Measurements from ENCODE around the gene GPR156.

The GPR156 gene

GRCh38 chr3:120212505-120212904, 72.5 kb downstream of the GPR156 start:
- H3K4me3 ChIP-seq (ENCODE audit: insufficient read depth in 1 of 2, low read depth in 1 of 2, low read length in 2 of 2), result no peak overlapping the region
- H3K9me3 ChIP-seq (ENCODE audit: control insufficient read depth, low read length), result no peaks in the 10 kb centered on the region
- no peak overlapping the region for H3K14ac ChIP-seq (ENCODE audit: low read length in 2 of 2)
- no peak for DNase-seq
- H3K9ac ChIP-seq (ENCODE audit: low read length), result no peak overlapping the region
- H2AFZ ChIP-seq (ENCODE audit: low read depth, low read length), result no peak overlapping the region
- H2BK5ac ChIP-seq (ENCODE audit: low read depth, low read length, poor library complexity, severe bottlenecking), result no peak overlapping the region
- WGBS, result no CpG with 5 or more reads among the region's 1 CpG
- no peak overlapping the region for H3K4me2 ChIP-seq (ENCODE audit: low read length, poor library complexity, severe bottlenecking)
- H2BK12ac ChIP-seq (ENCODE audit: low read length in 2 of 2), result no peak overlapping the region
- no peak overlapping the region for H3K27ac ChIP-seq (ENCODE audit: low read length, poor library complexity, severe bottlenecking)
- no peak overlapping the region for H4K8ac ChIP-seq (ENCODE audit: low read length)
- no peaks in the 10 kb centered on the region for H3K36me3 ChIP-seq (ENCODE audit: control insufficient read depth in 1 of 2, insufficient read depth in 2 of 2, low read depth in 1 of 2, low read length in 2 of 2)
- no peak overlapping the region for H2AK5ac ChIP-seq (ENCODE audit: low read length, severe bottlenecking)
- H3K23ac ChIP-seq (ENCODE audit: low read length in 2 of 2), result no peak overlapping the region
- no peak overlapping the region for H4K91ac ChIP-seq (ENCODE audit: low read length)
- H3K4ac ChIP-seq (ENCODE audit: low read depth in 1 of 2, low read length in 2 of 2), result no peak overlapping the region
- no peaks in the 10 kb centered on the region for H3K27me3 ChIP-seq (ENCODE audit: control insufficient read depth in 1 of 2, insufficient read depth in 1 of 2, low read length in 2 of 2)
- H3K79me1 ChIP-seq (replicated peaks; ENCODE audit: low read length, poor library complexity, severe bottlenecking), result no peaks in the 10 kb centered on the region
- no peak overlapping the region for H2BK15ac ChIP-seq (ENCODE audit: low read depth, poor library complexity, severe bottlenecking)
- no peak overlapping the region for H3K18ac ChIP-seq (ENCODE audit: low read depth in 1 of 2, low read length in 2 of 2)
- H2BK120ac ChIP-seq (ENCODE audit: low read depth, low read length), result no peak overlapping the region
- H3K4me1 ChIP-seq (ENCODE audit: control insufficient read depth, insufficient read depth, low read depth, low read length), result peaks cover 2% of the 10 kb centered on the region

GRCh38 chr3:120209425-120209824, 75.6 kb downstream of the GPR156 start:
- H4K8ac ChIP-seq (ENCODE audit: low read length), result no peak overlapping the region
- H3K27ac ChIP-seq (ENCODE audit: low read length, poor library complexity, severe bottlenecking), result no peak overlapping the region
- H3K18ac ChIP-seq (ENCODE audit: low read depth in 1 of 2, low read length in 2 of 2), result no peak overlapping the region
- H3K4me1 ChIP-seq (ENCODE audit: control insufficient read depth, insufficient read depth, low read depth, low read length), result peaks cover 2% of the 10 kb centered on the region
- no peak overlapping the region for H2BK12ac ChIP-seq (ENCODE audit: low read length in 2 of 2)
- WGBS, result 89% methylated on average over 1 of the region's 1 CpG
- H2BK15ac ChIP-seq (ENCODE audit: low read depth, poor library complexity, severe bottlenecking), result no peak overlapping the region
- no peaks in the 10 kb centered on the region for H3K79me1 ChIP-seq (replicated peaks; ENCODE audit: low read length, poor library complexity, severe bottlenecking)
- H3K9me3 ChIP-seq (ENCODE audit: control insufficient read depth, low read length), result no peaks in the 10 kb centered on the region
- no peaks in the 10 kb centered on the region for H3K36me3 ChIP-seq (ENCODE audit: control insufficient read depth in 1 of 2, insufficient read depth in 2 of 2, low read depth in 1 of 2, low read length in 2 of 2)
- no peak overlapping the region for H3K4me3 ChIP-seq (ENCODE audit: insufficient read depth in 1 of 2, low read depth in 1 of 2, low read length in 2 of 2)
- no peak for DNase-seq
- H2AFZ ChIP-seq (ENCODE audit: low read depth, low read length), result no peak overlapping the region
- H2BK120ac ChIP-seq (ENCODE audit: low read depth, low read length), result no peak overlapping the region
- no peak overlapping the region for H2BK5ac ChIP-seq (ENCODE audit: low read depth, low read length, poor library complexity, severe bottlenecking)
- H3K4me2 ChIP-seq (ENCODE audit: low read length, poor library complexity, severe bottlenecking), result no peak overlapping the region
- no peak overlapping the region for H3K23ac ChIP-seq (ENCODE audit: low read length in 2 of 2)
- no peak overlapping the region for H3K9ac ChIP-seq (ENCODE audit: low read length)
- H3K27me3 ChIP-seq (ENCODE audit: control insufficient read depth in 1 of 2, insufficient read depth in 1 of 2, low read length in 2 of 2), result no peaks in the 10 kb centered on the region
- no peak overlapping the region for H3K14ac ChIP-seq (ENCODE audit: low read length in 2 of 2)
- H2AK5ac ChIP-seq (ENCODE audit: low read length, severe bottlenecking), result no peak overlapping the region
- H3K4ac ChIP-seq (ENCODE audit: low read depth in 1 of 2, low read length in 2 of 2), result no peak overlapping the region
- no peak overlapping the region for H4K91ac ChIP-seq (ENCODE audit: low read length)

GRCh38 chr3:120204338-120204737, 80.7 kb downstream of the GPR156 start:
- Histone ChIP-seq H4K8ac (ENCODE audit: low read length) (no peak overlapping the region), H2AK5ac (ENCODE audit: low read length, severe bottlenecking) (no peak overlapping the region), H3K79me1 (replicated peaks; ENCODE audit: low read length, poor library complexity, severe bottlenecking) (no peaks in the 10 kb centered on the region), H3K4me2 (ENCODE audit: low read length, poor library complexity, severe bottlenecking) (no peak overlapping the region), H3K4ac (ENCODE audit: low read depth in 1 of 2, low read length in 2 of 2) (no peak overlapping the region), H3K36me3 (ENCODE audit: control insufficient read depth in 1 of 2, insufficient read depth in 2 of 2, low read depth in 1 of 2, low read length in 2 of 2) (no peaks in the 10 kb centered on the region), H3K27ac (ENCODE audit: low read length, poor library complexity, severe bottlenecking) (no peak overlapping the region), H3K23ac (ENCODE audit: low read length in 2 of 2) (no peak overlapping the region), H3K27me3 (ENCODE audit: control insufficient read depth in 1 of 2, insufficient read depth in 1 of 2, low read length in 2 of 2) (no peaks in the 10 kb centered on the region), H2AFZ (ENCODE audit: low read depth, low read length) (no peak overlapping the region), H3K9me3 (ENCODE audit: control insufficient read depth, low read length) (no peaks in the 10 kb centered on the region), H4K91ac (ENCODE audit: low read length) (no peak overlapping the region), H3K9ac (ENCODE audit: low read length) (no peak overlapping the region), H2BK15ac (ENCODE audit: low read depth, poor library complexity, severe bottlenecking) (no peak overlapping the region), H3K4me3 (ENCODE audit: insufficient read depth in 1 of 2, low read depth in 1 of 2, low read length in 2 of 2) (no peak overlapping the region), H3K14ac (ENCODE audit: low read length in 2 of 2) (no peak overlapping the region), H2BK12ac (ENCODE audit: low read length in 2 of 2) (no peak overlapping the region), H3K18ac (ENCODE audit: low read depth in 1 of 2, low read length in 2 of 2) (no peak overlapping the region), H2BK5ac (ENCODE audit: low read depth, low read length, poor library complexity, severe bottlenecking) (no peak overlapping the region), H3K4me1 (ENCODE audit: control insufficient read depth, insufficient read depth, low read depth, low read length) (no peaks in the 10 kb centered on the region), H2BK120ac (ENCODE audit: low read depth, low read length) (no peak overlapping the region)
- no peak for DNase-seq
- 96% methylated on average over 5 of the region's 5 CpGs for WGBS

- Histone ChIP-seq H3K4ac (ENCODE audit: low read depth in 1 of 2, low read length in 2 of 2) (no peak overlapping the region), H3K9ac (ENCODE audit: low read length) (no peak overlapping the region), H2BK15ac (ENCODE audit: low read depth, poor library complexity, severe bottlenecking) (no peak overlapping the region), H3K27ac (ENCODE audit: low read length, poor library complexity, severe bottlenecking) (no peak overlapping the region), H3K4me1 (ENCODE audit: control insufficient read depth, insufficient read depth, low read depth, low read length) (no peaks in the 10 kb centered on the region), H2BK5ac (ENCODE audit: low read depth, low read length, poor library complexity, severe bottlenecking) (no peak overlapping the region), H4K91ac (ENCODE audit: low read length) (no peak overlapping the region), H2BK120ac (ENCODE audit: low read depth, low read length) (no peak overlapping the region), H2AFZ (ENCODE audit: low read depth, low read length) (no peak overlapping the region), H3K14ac (ENCODE audit: low read length in 2 of 2) (no peak overlapping the region), H3K4me2 (ENCODE audit: low read length, poor library complexity, severe bottlenecking) (no peak overlapping the region), H3K79me1 (replicated peaks; ENCODE audit: low read length, poor library complexity, severe bottlenecking) (no peaks in the 10 kb centered on the region), H2BK12ac (ENCODE audit: low read length in 2 of 2) (peak overlapping the region; percentile 3 to 25), H3K36me3 (ENCODE audit: control insufficient read depth in 1 of 2, insufficient read depth in 2 of 2, low read depth in 1 of 2, low read length in 2 of 2) (no peaks in the 10 kb centered on the region), H3K9me3 (ENCODE audit: control insufficient read depth, low read length) (no peaks in the 10 kb centered on the region), H4K8ac (ENCODE audit: low read length) (no peak overlapping the region), H3K23ac (ENCODE audit: low read length in 2 of 2) (no peak overlapping the region), H2AK5ac (ENCODE audit: low read length, severe bottlenecking) (no peak overlapping the region), H3K18ac (ENCODE audit: low read depth in 1 of 2, low read length in 2 of 2) (no peak overlapping the region), H3K27me3 (ENCODE audit: control insufficient read depth in 1 of 2, insufficient read depth in 1 of 2, low read length in 2 of 2) (no peaks in the 10 kb centered on the region), H3K4me3 (ENCODE audit: insufficient read depth in 1 of 2, low read depth in 1 of 2, low read length in 2 of 2) (no peak overlapping the region)
- 97% methylated on average over 6 of the region's 7 CpGs for WGBS
- DNase-seq, result no peak
These were observed 81.4 kb downstream of the GPR156 start for GRCh38 chr3:120203621-120204020.

Data from mesenchymal stem cell (in vitro differentiated cells and primary cell).